AG04449 (cell line): ENCODE results near the gene FAM110C.
"Not testable (repeated sequence)": the region's sequence is repeated elsewhere in the genome, so short reads cannot be mapped to it uniquely, and the experiment has no call there.

Experiments used
- CTCF ChIA-PET: fragments of 350-600 bp; formaldehyde crosslinking; extraction: SDS; loops from one replicate; lab custom pipeline; 2021; ENCODE audit warnings: antibody characterized with exemption; lab: Yijun Ruan, JAX
- POLR2A ChIA-PET: fragments of 400-600, 350-600 bp; formaldehyde crosslinking; extraction: SDS; loops from one replicate; lab custom pipeline; 2020; ENCODE audit warnings: antibody characterized with exemption, inconsistent platforms; lab: Yijun Ruan, JAX
- DNase-seq: peaks from one replicate; pipeline ENCODE4 v3.0.0-alpha.2; 2010; ENCODE audit warnings: low read depth, low spot score
- H3K4me3 ChIP-seq: 2 replicates; pipeline ENCODE4 v1.5.1; 2011; ENCODE audit warnings: low read depth, mild to moderate bottlenecking, control low read depth, low read length
- CTCF ChIP-seq: IDR thresholded peaks from one replicate; pipeline ENCODE4 v1.5.1; 2011; ENCODE audit warnings: mild to moderate bottlenecking, moderate library complexity, low read length, control low read depth, inconsistent platforms; ENCODE audit not compliant: insufficient read depth; ENCODE audit errors: missing control alignments

Gene FAM110C

GRCh38 chr2:80378-80777 lies 34.1 kb upstream of the FAM110C start:
- no peak overlapping the region for H3K4me3 ChIP-seq
- no peak for TF ChIP-seq CTCF
- no peak for DNase-seq
- CTCF ChIA-PET, result no interaction called here
- POLR2A ChIA-PET, result no interaction called here

- TF ChIP-seq CTCF, result no peak
- no peak overlapping the region for H3K4me3 ChIP-seq
- DNase-seq, result no peak
- POLR2A ChIA-PET, result no interaction called here
- CTCF ChIA-PET, result no interaction called here
Measured at GRCh38 chr2:71309-72035, 25.2 kb upstream of the FAM110C start.

- CTCF ChIA-PET, result no interaction called here
- no peak for DNase-seq
- no peak for TF ChIP-seq CTCF
- H3K4me3 ChIP-seq, result no peak overlapping the region
- POLR2A ChIA-PET, result no interaction called here
Measured at GRCh38 chr2:69366-70344, 23.4 kb upstream of the FAM110C start.

GRCh38 chr2:68637-69036 lies 22.3 kb upstream of the FAM110C start:
- POLR2A ChIA-PET, DNase-seq, H3K4me3 ChIP-seq, CTCF ChIA-PET: not testable (repeated sequence)

- POLR2A ChIA-PET, result no interaction called here
- DNase-seq, result no peak
- no peak overlapping the region for H3K4me3 ChIP-seq
- no peak for TF ChIP-seq CTCF
- CTCF ChIA-PET, result no interaction called here
Measured at GRCh38 chr2:66853-67252, 20.5 kb upstream of the FAM110C start.

- CTCF ChIA-PET, result no interaction called here
- no peak for DNase-seq
Measured at GRCh38 chr2:65121-65520, 18.8 kb upstream of the FAM110C start.

More at GRCh38 chr2:65121-65520, 18.8 kb upstream of the FAM110C start:
- no peak for TF ChIP-seq CTCF
- no peak overlapping the region for H3K4me3 ChIP-seq
- POLR2A ChIA-PET, result no interaction called here
